ENCODE measurements around the gene IGFBP6.
"Not testable (repeated sequence)": the region's sequence is repeated elsewhere in the genome, so short reads cannot be mapped to it uniquely, and the experiment has no call there.

IGFBP6 gene

GRCh38 chr12:53098354-53098981, 1.0 kb downstream of the IGFBP6 start:
- no peak for FAIRE-seq

GRCh38 chr12:53099071-53099882, 1.8 kb downstream of the IGFBP6 start:
- FAIRE-seq: peak; percentile 98

DNA sequence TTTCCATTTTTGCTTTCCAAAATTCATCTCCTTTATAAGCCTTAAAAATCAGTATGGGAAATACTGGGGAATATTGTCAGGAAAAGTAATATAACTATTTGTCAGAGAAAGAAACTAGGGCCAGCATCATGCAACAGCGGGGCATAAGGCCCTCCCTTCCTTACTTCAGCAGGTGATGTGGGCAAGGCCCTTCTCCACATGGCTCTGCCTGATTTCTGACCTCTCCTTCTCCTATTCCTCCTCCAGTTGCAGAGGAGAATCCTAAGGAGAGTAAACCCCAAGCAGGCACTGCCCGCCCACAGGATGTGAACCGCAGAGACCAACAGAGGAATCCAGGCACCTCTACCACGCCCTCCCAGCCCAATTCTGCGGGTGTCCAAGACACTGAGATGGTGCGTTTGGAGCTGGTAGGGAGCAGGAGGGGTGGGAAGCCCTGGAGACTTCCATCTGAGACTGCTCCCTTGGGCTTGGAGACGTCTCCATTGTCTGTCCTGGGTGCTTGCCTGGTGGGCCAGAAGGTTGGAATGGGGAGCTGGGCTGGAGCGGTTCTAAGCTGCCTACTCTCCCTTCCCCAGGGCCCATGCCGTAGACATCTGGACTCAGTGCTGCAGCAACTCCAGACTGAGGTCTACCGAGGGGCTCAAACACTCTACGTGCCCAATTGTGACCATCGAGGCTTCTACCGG, 3.1 kb downstream of the IGFBP6 start:
- no peak for FAIRE-seq

- FAIRE-seq: no peak
Measured at GRCh38 chr12:53101266-53101665, 3.8 kb downstream of the IGFBP6 start.

DNA sequence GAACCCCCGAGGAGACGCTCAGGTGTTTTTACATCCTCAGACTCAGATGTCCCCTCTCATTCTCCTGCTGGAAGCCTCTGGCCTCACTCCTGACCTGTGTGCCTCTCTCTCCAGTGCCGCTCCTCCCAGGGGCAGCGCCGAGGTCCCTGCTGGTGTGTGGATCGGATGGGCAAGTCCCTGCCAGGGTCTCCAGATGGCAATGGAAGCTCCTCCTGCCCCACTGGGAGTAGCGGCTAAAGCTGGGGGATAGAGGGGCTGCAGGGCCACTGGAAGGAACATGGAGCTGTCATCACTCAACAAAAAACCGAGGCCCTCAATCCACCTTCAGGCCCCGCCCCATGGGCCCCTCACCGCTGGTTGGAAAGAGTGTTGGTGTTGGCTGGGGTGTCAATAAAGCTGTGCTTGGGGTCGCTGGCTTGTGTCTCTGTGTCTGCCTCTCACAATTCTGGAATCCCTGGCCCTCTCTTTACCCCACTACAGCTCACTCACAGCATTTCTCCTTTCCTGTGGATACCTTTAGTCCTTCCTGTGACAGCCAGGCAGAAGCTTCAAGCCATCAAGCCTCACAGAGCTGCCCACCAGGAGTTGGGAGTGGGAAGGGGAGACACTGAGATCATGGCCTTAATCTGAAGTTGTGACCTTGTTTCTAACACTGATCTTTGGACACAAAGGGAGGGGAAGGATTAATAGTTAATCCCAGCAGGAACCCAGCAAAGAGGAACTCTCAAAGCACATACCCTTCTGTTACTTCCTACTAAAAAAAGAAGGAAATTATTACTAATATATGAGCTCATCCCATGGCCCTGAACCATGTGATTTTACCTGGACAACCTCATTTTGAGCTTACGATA, 4.7 kb downstream of the IGFBP6 start:
- FAIRE-seq: no peak

GRCh38 chr12:53102883-53103807, 5.7 kb downstream of the IGFBP6 start, which contains the start of gene SOAT2:
TSS of gene SOAT2 (plus strand) at chr12:53103486. CDS start at chr12:53103578, 92 bp downstream.
- no peak for FAIRE-seq

- no peak for FAIRE-seq
Measured at GRCh38 chr12:53103860-53104305, 6.4 kb downstream of the IGFBP6 start.

- FAIRE-seq: no peak
Measured at GRCh38 chr12:53105256-53105655, 7.8 kb downstream of the IGFBP6 start.

- FAIRE-seq: no peak
Measured at GRCh38 chr12:53105712-53106439, 8.4 kb downstream of the IGFBP6 start.

DNA sequence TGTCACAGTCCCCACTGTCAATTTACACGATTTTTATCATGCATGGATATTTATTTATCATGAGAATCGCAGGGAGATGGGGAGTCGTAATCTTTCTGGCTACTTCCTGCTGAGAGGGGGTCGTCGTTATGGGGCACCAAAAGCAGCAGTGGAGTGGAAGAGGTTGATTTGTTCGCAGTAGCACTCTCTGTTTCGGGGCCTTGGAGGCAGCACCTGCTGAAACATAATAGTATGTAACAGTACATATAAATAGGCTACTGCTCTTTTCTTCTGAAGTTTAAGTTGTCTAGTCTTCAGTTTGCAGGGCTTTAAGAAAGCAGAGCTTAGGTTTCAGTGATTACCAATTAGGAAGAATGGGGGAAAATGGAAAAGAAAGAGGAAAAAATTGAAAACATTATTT, 9.7 kb downstream of the IGFBP6 start:
- FAIRE-seq: no peak

- not testable (repeated sequence) for FAIRE-seq
Measured at GRCh38 chr12:53112431-53112830, 15.0 kb downstream of the IGFBP6 start.

DNA sequence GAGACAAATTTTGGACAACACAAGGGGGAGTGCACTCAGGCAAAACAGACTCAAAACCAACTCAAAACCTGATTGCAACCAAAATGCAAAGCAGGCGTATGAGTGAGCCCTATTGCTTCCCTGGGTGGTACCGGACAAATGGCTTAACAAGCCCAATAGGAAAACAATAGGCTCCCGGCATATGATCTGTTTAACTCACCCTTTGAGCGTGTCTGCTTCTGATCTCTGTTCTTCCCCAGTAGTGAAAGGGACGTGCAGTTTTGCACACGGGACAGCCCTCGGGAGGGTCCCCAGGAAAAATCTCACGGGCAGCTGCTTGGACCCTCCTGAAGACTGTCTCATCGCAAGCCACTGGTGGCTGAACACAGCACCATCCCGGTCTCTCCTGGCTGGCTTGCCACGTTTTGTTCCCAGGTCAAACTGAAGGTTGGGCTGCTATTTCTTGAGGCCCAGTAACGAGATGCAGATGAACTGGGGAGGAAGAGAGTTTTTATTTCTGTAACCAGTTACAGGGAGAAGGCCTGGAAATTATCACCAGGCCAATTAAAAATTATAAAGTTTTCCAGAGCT, 15.8 kb downstream of the IGFBP6 start:
- no peak for FAIRE-seq

DNA sequence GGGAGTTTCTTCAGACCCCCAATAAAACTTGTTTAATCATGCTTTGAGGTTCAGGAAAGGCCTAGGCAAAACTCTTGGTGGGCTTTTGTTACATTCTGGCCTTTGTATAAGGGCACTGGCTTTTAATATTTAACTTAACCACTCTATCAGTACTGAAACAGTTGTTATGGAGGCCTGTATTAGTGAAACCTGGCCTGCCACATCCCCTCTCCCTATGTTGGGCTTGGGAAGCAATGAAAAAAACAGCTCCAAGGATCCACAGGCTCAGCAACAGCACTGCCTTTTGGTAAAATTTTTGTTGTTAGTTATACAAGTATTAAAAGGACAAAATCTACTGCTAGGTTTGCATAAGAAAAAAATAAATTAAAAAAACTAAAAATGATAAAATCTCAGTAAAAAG, 16.5 kb downstream of the IGFBP6 start:
- FAIRE-seq: no peak

DNA sequence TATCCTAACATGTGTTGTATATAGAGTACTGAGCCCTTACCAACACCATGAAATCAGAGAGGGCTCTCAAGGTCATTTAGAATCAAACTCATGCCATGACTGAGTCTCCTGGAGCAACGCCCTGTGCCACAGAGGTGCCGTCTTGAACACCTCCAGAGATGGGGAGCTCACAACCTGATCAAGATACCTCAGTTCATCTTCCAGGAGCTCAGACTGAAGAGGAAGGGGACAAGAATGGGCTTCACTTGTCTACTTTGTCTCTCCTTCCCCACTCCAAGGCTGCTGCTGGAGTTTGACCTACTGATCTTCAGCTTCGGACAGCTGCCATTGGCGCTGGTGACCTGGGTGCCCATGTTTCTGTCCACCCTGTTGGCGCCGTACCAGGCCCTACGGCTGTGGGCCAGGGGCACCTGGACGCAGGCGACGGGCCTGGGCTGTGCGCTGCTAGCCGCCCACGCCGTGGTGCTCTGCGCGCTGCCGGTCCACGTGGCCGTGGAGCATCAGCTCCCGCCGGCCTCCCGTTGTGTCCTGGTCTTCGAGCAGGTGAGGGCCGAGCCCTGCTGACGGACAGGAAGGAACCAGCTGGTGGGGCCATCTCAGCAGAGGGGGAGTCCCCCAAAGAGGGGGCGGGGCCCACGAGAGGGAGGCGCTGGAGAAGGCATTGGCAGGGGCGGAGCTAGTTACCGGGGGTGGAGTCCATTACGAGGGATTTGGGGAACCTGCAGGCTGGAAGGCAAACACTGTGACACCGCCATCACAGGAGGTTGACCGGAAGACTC, 17.8 kb downstream of the IGFBP6 start:
- FAIRE-seq: no peak

DNA sequence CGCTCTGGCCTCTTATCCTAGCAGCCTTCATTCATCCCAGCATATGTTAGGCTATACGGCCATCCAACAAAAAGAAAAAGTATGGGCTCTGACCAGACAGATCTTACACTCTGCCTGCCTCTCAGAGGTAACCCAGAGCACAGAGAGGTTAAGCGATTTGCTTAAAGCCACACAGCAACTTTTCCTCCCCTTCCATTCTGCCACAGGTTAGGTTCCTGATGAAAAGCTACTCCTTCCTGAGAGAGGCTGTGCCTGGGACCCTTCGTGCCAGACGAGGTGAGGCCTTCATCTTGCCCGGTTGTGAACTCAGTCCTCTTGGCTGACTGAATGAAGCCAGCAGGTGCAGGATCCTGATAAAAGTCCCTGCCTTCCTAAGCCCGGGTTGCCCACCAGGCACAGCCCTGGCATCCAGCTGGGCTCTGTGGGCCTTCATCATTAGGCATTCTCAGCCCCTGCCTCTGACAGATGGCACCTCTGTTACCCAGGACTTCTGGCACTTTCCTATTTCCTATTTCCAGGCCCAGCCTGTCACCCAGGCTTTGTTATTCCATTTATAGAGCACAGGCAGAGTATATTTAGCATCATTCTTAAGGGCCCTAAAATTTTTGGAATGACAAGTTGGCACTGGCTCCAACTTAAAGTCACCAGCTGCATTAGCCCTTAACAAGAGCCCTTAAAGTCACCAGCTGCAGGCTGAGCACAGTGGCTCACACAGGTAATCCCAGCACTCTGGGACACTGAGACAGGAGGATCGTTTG, 18.6 kb downstream of the IGFBP6 start:
- FAIRE-seq: no peak

- FAIRE-seq: no peak
Measured at GRCh38 chr12:53118751-53119300, 21.4 kb downstream of the IGFBP6 start.

- no peak for FAIRE-seq
Measured at GRCh38 chr12:53120685-53121525, 23.4 kb downstream of the IGFBP6 start.

Measured in endometrium (tissue), 2 donors.